Panc1 (cell line): ENCODE results near the gene NEU2. TPM values are rescaled to one million over a fixed set of nuclear protein-coding genes. Genes with fewer than 3 reads are reported as not detected.

ENCODE experiments used
- ATAC-seq: fragments of 200-7000 bp; cut with Tn5 transposase; 2 replicates; pipeline ENCODE4 v1.9.1; 2020; ENCODE audit warnings: mild to moderate bottlenecking, moderate library complexity
- BruUV-seq: library from RNA; stranded (reverse); fragments of 400-500 nt; replicated peaks from 2 replicates; lab custom pipeline; 2021; lab: Mats Ljungman, UMichigan
- CTCF ChIA-PET: fragments of 300-600 bp; sonication (Branson Sonifier 250); formaldehyde crosslinking; loops from one replicate; lab custom pipeline; 2022; ENCODE audit warnings: antibody characterized with exemption; lab: Charles Lee
- POLR2A ChIA-PET: fragments of 300-600 bp; sonication (Branson Sonifier 250); formaldehyde crosslinking; loops from one replicate; lab custom pipeline; 2022; ENCODE audit warnings: antibody characterized with exemption; lab: Charles Lee
- DNase-seq: peaks from one replicate; pipeline ENCODE4 v3.0.0-alpha.2; 2010; ENCODE audit warnings: low read depth, low spot score
- H3K27ac ChIP-seq: 2 replicates; pipeline ENCODE4 v1.5.1; 2011; ENCODE audit warnings: mild to moderate bottlenecking, low read length, inconsistent platforms
- H3K27me3 ChIP-seq: fragments of 200-500 bp; sonication (Bioruptor generic); 2 replicates; pipeline ENCODE4 v1.6.0; 2014; ENCODE audit warnings: low read length, inconsistent platforms; ENCODE audit not compliant: control insufficient read depth, insufficient read depth
- H3K36me3 ChIP-seq: fragments of 200-500 bp; sonication (Bioruptor generic); 2 replicates; pipeline ENCODE4 v1.5.1; 2014; ENCODE audit warnings: inconsistent platforms, mild to moderate bottlenecking, low read length, moderate library complexity; ENCODE audit not compliant: control insufficient read depth, insufficient read depth
- H3K4me1 ChIP-seq: 2 replicates; pipeline ENCODE4 v1.5.1; 2011; ENCODE audit warnings: inconsistent platforms, mild to moderate bottlenecking, low read length, moderate library complexity; ENCODE audit not compliant: control insufficient read depth, insufficient read depth
- H3K4me3 ChIP-seq, 2 experiments: 2 replicates each; pipeline ENCODE4 v1.5.1; 2011 to 2012; ENCODE audit warnings: low read depth in 2 of 2, low read length in 2 of 2, mild to moderate bottlenecking in 2 of 2, inconsistent platforms in 1 of 2, moderate library complexity in 1 of 2
- H3K9me3 ChIP-seq: fragments of 200-500 bp; sonication (Bioruptor generic); 2 replicates; pipeline ENCODE4 v1.5.1; 2014; ENCODE audit warnings: low read depth, mild to moderate bottlenecking, inconsistent platforms, low read length, moderate library complexity; ENCODE audit not compliant: control insufficient read depth, insufficient read depth
- CTCF ChIP-seq: fragments of 450-650 bp; IDR thresholded peaks from 2 replicates; pipeline ENCODE4 v1.5.1; 2017; ENCODE audit warnings: mild to moderate bottlenecking
- POLR2AphosphoS5 ChIP-seq: IDR thresholded peaks from 2 replicates; pipeline ENCODE4 v1.6.1; 2012; ENCODE audit warnings: mild to moderate bottlenecking, low read depth, low read length, moderate library complexity
- REST ChIP-seq, 2 experiments: IDR thresholded peaks; 2 replicates each; pipeline ENCODE4 v1.6.1; 2011 to 2012; ENCODE audit warnings: low read depth in 2 of 2, control low read depth in 1 of 2, low read length in 1 of 2, mild to moderate bottlenecking in 1 of 2, moderate library complexity in 1 of 2; ENCODE audit not compliant: insufficient read depth in 1 of 2
- SIN3A ChIP-seq: IDR thresholded peaks from 2 replicates; pipeline ENCODE4 v1.6.1; 2012; ENCODE audit warnings: low read depth, mild to moderate bottlenecking, low read length, moderate library complexity, borderline replicate concordance; ENCODE audit not compliant: insufficient read depth
- TCF7L2 ChIP-seq: IDR thresholded peaks from 2 replicates; pipeline ENCODE4 v1.6.1; 2011; ENCODE audit warnings: mild to moderate bottlenecking, low read depth, low read length, inconsistent platforms
- in situ Hi-C: cut with HindIII; loops from 2 replicates; pipeline ENCODE4 v1.10.0; 2016; ENCODE audit warnings: low sequenced_read_pairs, low pct_unique_long_range_greater_than_20kb
- intact Hi-C: fragments of 100-400 bp; cut with micrococcal nuclease; formaldehyde crosslinking; loops from one replicate; pipeline ENCODE4 v1.10.0; 2022; ENCODE audit not compliant: unreplicated experiment
- total RNA-seq: library from RNA; stranded (reverse); gene quantifications from one replicate; pipeline ENCODE4 v1.2.1, GENCODE V29; 2021; ENCODE audit not compliant: unreplicated experiment

Gene NEU2
- total RNA-seq, 1 experiment from 2014 or later: not detected

DNA sequence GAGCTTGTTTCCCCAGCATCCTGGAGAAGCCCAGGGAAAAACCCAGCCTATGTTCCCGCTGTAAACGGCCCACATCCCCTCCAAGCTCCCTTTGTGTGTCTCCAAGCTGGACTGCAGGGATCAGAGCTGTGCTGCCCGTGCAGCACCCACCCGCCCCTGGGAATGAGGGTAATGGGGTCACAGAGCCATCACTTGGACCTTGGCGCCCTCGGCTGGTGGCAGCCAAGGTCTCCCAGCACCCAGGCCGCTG lies 27.0 kb downstream of the NEU2 start:
- ATAC-seq (no peak; the same call in 1 of the 2 replicates), DNase-seq (no peak)
- H3K9me3 ChIP-seq: no peaks in the 10 kb centered on the region
- no peak for TF ChIP-seq POLR2AphosphoS5
- no peaks in the 10 kb centered on the region for H3K27me3 ChIP-seq
- BruUV-seq: no TSS peak
- H3K4me3 ChIP-seq: no peak overlapping the region
- H3K27ac ChIP-seq: no peak overlapping the region
- CTCF ChIA-PET: no interaction called here
- in situ Hi-C loops (no loop called here), intact Hi-C loops (no loop called here)
- no peaks in the 10 kb centered on the region for H3K36me3 ChIP-seq
- POLR2A ChIA-PET: no interaction called here
- H3K4me1 ChIP-seq: peaks cover 5% of the 10 kb centered on the region

GRCh38 chr2:233059797-233060500 lies 27.5 kb downstream of the NEU2 start, which contains the start of gene INPP5D:
Gene INPP5D (plus strand): TSS chr2:233060342. CDS start chr2:233060479, 137 bp downstream.
- no peak for TF ChIP-seq POLR2AphosphoS5
- no peak for TF ChIP-seq CTCF
- TF ChIP-seq SIN3A: no peak
- TF ChIP-seq REST (IDR thresholded peaks at IDR 0.05; ENCODE audit: insufficient read depth in 1 of 2, low read depth in 2 of 2, low read length in 1 of 2): no peak
- CTCF ChIA-PET: no interaction called here
- Histone ChIP-seq H3K9me3 (no peaks in the 10 kb centered on the region), H3K36me3 (no peaks in the 10 kb centered on the region), H3K27me3 (no peaks in the 10 kb centered on the region), H3K27ac (no peak within 1 kb of the TSS), H3K4me1 (peaks cover 5% of the 10 kb centered on the region), H3K4me3 (no peak within 1 kb of the TSS)
- in situ Hi-C loops: no loop called here
- ATAC-seq (0 out of 2 replicates have a peak, but pooled peaks have one; percentile 19), DNase-seq (no peak)
- no TSS peak for BruUV-seq
- intact Hi-C loops: no loop called here
- POLR2A ChIA-PET: no interaction called here

DNA sequence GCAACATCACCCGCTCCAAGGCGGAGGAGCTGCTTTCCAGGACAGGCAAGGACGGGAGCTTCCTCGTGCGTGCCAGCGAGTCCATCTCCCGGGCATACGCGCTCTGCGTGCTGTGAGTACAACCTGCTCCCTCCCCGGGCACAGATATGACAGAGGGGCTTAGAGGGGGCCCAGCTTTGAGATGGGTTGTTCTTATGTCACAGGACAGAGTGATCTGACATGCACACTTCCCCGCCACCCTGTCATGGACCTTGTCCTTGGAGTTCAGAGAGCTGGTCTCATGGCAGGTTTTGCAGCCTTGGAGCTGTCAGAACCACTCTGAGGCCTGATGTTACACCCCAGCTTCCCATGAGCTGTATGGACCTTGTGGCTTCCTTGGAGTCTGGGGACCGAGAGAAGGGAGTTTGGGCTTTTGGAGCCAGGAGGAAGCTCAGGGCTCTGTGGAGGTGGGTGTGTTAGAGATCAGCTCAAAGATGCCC lies 28.1 kb downstream of the NEU2 start:
- no peak for ATAC-seq
- in situ Hi-C loops: no loop called here
- H3K4me1 ChIP-seq: peaks cover 5% of the 10 kb centered on the region
- H3K27me3 ChIP-seq: no peaks in the 10 kb centered on the region
- ChIA-PET POLR2A (no interaction called here), CTCF (interaction anchor here (0.7 kb wide), 1 partner anchor 80 kb away, joined by 3 read pairs; no protein-coding TSS in a partner anchor)
- H3K27ac ChIP-seq: no peak overlapping the region
- BruUV-seq: no TSS peak
- TF ChIP-seq POLR2AphosphoS5: no peak
- TF ChIP-seq TCF7L2: no peak
- no peak for TF ChIP-seq SIN3A
- TF ChIP-seq CTCF: no peak
- no peak for TF ChIP-seq REST (IDR thresholded peaks at IDR 0.05; ENCODE audit: insufficient read depth in 1 of 2, low read depth in 2 of 2, low read length in 1 of 2)
- no peaks in the 10 kb centered on the region for H3K9me3 ChIP-seq
- H3K36me3 ChIP-seq: no peaks in the 10 kb centered on the region
- intact Hi-C loops: no loop called here
- no peak for DNase-seq
- H3K4me3 ChIP-seq: no peak overlapping the region
